ENCODE data around the gene VGLL4.

Gene VGLL4

GRCh38 chr3:11634081-11634635, 9.6 kb downstream of the VGLL4 start:
- TF ChIP-seq CTCF (IDR thresholded peaks at IDR 0.05; ENCODE audit: low read depth, low read length), result no peak
- Histone ChIP-seq H3K36me3 (no peaks in the 10 kb centered on the region), H3K9me3 (no peaks in the 10 kb centered on the region), H3K4me1 (no peaks in the 10 kb centered on the region; the same call in 1 of the 2 replicates), H3K27me3 (no peaks in the 10 kb centered on the region), H3K4me3 (ENCODE audit: low read depth, low read length) (no peak overlapping the region)
- DNase-seq, result no peak

GRCh38 chr3:11632966-11633365, 10.7 kb downstream of the VGLL4 start:
- no peaks in the 10 kb centered on the region for H3K27me3 ChIP-seq
- H3K4me1 ChIP-seq, result no peaks in the 10 kb centered on the region; the same call in 1 of the 2 replicates
- H3K36me3 ChIP-seq, result no peaks in the 10 kb centered on the region
- H3K9me3 ChIP-seq, result no peaks in the 10 kb centered on the region
- TF ChIP-seq CTCF (IDR thresholded peaks at IDR 0.05; ENCODE audit: low read depth, low read length), result no peak
- H3K4me3 ChIP-seq (ENCODE audit: low read depth, low read length), result no peak overlapping the region
- no peak for DNase-seq

DNA sequence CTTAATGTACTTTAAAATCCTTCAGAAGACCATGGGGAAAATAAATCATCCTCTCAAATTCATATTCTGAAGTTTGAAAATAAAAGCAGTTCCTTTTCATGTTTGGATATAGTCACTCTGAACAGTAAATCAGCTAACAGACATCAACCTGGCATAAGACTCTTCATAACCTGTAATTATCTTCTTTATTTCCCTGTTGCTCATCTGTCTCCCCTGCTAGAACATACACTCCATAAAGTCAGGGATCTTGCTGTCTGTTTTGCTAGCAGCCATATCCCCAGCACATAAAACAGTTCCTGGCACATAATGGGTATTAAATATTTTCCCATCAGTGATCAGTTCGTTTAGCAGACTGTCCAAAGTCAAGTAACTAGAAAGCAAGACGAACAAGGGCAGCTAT, 11.2 kb downstream of the VGLL4 start:
- no peak for DNase-seq
- no peaks in the 10 kb centered on the region for H3K27me3 ChIP-seq
- no peak overlapping the region for H3K4me3 ChIP-seq (ENCODE audit: low read depth, low read length)
- H3K9me3 ChIP-seq, result no peaks in the 10 kb centered on the region
- H3K36me3 ChIP-seq, result no peaks in the 10 kb centered on the region
- no peaks in the 10 kb centered on the region; the same call in 1 of the 2 replicates for H3K4me1 ChIP-seq
- no peak for TF ChIP-seq CTCF (IDR thresholded peaks at IDR 0.05; ENCODE audit: low read depth, low read length)

- no peak for TF ChIP-seq CTCF (IDR thresholded peaks at IDR 0.05; ENCODE audit: low read depth, low read length)
- H3K9me3 ChIP-seq, result no peaks in the 10 kb centered on the region
- H3K4me1 ChIP-seq, result no peaks in the 10 kb centered on the region; the same call in 1 of the 2 replicates
- H3K36me3 ChIP-seq, result no peaks in the 10 kb centered on the region
- H3K4me3 ChIP-seq (ENCODE audit: low read depth, low read length), result no peak overlapping the region
- no peak for DNase-seq
- no peaks in the 10 kb centered on the region for H3K27me3 ChIP-seq
Observed at GRCh38 chr3:11631820-11632219, 11.9 kb downstream of the VGLL4 start.

DNA sequence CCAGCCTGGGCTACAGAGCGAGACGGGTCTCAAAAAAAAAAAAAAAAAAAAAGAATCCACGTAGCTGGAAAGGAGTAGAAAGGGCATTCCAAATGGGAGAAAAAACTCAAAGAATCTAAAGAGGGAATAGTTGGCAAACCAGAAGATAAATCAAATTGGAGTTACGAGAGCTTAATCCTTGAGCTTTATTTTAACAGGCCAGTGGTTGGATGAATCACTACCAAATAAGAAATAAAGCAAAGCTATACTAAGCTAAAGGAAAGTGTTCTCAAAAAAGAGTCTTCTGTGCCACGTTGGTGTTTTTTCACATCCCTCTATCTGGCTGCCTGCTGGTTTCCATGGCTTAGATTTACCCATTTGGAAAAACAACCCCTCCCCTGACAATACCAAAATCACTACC, 14.0 kb downstream of the VGLL4 start:
- H3K27me3 ChIP-seq, result no peaks in the 10 kb centered on the region
- no peaks in the 10 kb centered on the region for H3K36me3 ChIP-seq
- TF ChIP-seq CTCF (IDR thresholded peaks at IDR 0.05; ENCODE audit: low read depth, low read length), result no peak
- H3K9me3 ChIP-seq, result no peaks in the 10 kb centered on the region
- no peaks in the 10 kb centered on the region; the same call in 1 of the 2 replicates for H3K4me1 ChIP-seq
- H3K4me3 ChIP-seq (ENCODE audit: low read depth, low read length), result no peak overlapping the region
- DNase-seq, result no peak

DNA sequence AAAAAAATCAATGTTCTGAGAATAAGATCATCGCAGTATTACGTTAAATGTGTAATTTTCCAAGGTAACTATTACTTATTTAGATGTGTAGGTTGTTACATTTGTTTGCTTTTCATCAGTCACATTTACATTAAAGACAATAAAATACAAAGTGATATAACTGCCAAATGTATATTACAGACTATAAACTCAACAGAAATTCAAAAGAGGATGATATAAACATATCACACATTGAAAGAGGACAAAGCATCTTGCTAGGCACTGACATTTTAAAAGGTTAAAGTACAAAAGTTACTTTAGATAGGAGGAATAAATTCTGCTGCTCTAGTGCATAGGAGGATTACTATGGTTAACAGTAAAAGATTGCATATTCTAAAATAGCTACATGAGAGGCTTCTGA, 16.1 kb downstream of the VGLL4 start:
- DNase-seq, result no peak
- no peak overlapping the region for H3K4me3 ChIP-seq (ENCODE audit: low read depth, low read length)
- TF ChIP-seq CTCF (IDR thresholded peaks at IDR 0.05; ENCODE audit: low read depth, low read length), result no peak
- no peaks in the 10 kb centered on the region for H3K9me3 ChIP-seq
- H3K36me3 ChIP-seq, result no peaks in the 10 kb centered on the region
- H3K4me1 ChIP-seq, result no peaks in the 10 kb centered on the region
- H3K27me3 ChIP-seq, result no peaks in the 10 kb centered on the region

All from BE2C (cell line).